Measurements from ENCODE around the gene MCRIP1.

DNA sequence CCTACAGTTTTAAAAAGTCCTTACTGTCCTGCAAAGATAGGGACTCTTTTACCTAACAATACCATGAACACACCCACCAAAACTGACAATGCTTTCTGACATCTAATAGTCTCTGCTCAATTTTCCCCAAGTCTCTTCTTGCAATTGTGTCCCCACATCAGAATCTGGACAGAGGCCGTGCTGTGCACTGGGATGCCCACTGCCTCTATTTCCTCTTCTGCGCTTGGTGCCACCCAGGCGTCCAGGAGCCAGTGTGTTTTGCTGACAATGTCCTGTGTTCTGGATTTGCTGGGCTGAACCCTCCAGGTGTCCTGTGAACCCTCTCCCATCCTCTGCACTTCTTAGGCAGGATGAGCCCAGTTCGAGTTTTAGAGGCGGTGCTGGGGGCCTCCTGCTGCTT lies 44.5 kb upstream of the MCRIP1 start:
- no peak for TF ChIP-seq EZH2 (IDR thresholded peaks at IDR 0.05; ENCODE audit: insufficient read depth, poor library complexity, severe bottlenecking)
- no peak for TF ChIP-seq EZH2phosphoT487 (IDR thresholded peaks at IDR 0.05; ENCODE audit: insufficient read depth, low read depth)
